OCI-LY3 (cell line): ENCODE data around the gene EVA1A.

Experiments used
- H2AFZ ChIP-seq: fragments of 200-600, 300-600 bp; shearing (Covaris generic); 2 replicates; pipeline ENCODE4 v1.6.0; 2014; ENCODE audit warnings: antibody characterized with exemption, low read depth, low read length
- H3K27ac ChIP-seq: fragments of 200-600, 300-600 bp; sonication (generic); 2 replicates; pipeline ENCODE4 v1.5.1; 2014; ENCODE audit warnings: mild to moderate bottlenecking, low read length, moderate library complexity, mixed read lengths
- H3K27me3 ChIP-seq: fragments of 200-600, 300-600 bp; sonication (generic); 2 replicates; pipeline ENCODE4 v1.6.1; 2014; ENCODE audit warnings: low read depth, low read length, mixed read lengths
- H3K36me3 ChIP-seq: fragments of 200-600, 300-600 bp; sonication (generic); replicated peaks from 2 replicates; pipeline ENCODE3; 2014; ENCODE audit warnings: low read depth, low read length, mixed read lengths
- H3K4me1 ChIP-seq: fragments of 300-600, 200-600 bp; sonication (generic); 2 replicates; pipeline ENCODE4 v1.6.1; 2014; ENCODE audit warnings: low read length, mixed read lengths
- H3K4me2 ChIP-seq: fragments of 200-600, 300-600 bp; sonication (generic); 2 replicates; pipeline ENCODE4 v1.6.1; 2014; ENCODE audit warnings: low read length, mixed read lengths
- H3K4me3 ChIP-seq: fragments of 300-600, 200-600 bp; sonication (generic); 2 replicates; pipeline ENCODE4 v1.5.1; 2014; ENCODE audit warnings: antibody characterized with exemption, mild to moderate bottlenecking, low read length, moderate library complexity
- H3K79me2 ChIP-seq: fragments of 300-600, 200-600 bp; shearing (Covaris generic); 2 replicates; pipeline ENCODE4 v1.6.1; 2014; ENCODE audit warnings: mild to moderate bottlenecking, low read length, mixed read lengths
- H3K9ac ChIP-seq: fragments of 300-600, 200-600 bp; shearing (Covaris generic); 2 replicates; pipeline ENCODE4 v1.6.0; 2014; ENCODE audit warnings: mild to moderate bottlenecking, low read length, moderate library complexity
- H3K9me3 ChIP-seq: fragments of 200-600, 300-600 bp; shearing (Covaris generic); 2 replicates; pipeline ENCODE4 v1.6.1; 2014; ENCODE audit warnings: low read length, mixed read lengths; ENCODE audit not compliant: insufficient read depth
- H4K20me1 ChIP-seq: fragments of 200-600, 300-600 bp; sonication (generic); 2 replicates; pipeline ENCODE4 v1.6.1; 2016; ENCODE audit warnings: low read length, mixed read lengths; ENCODE audit not compliant: insufficient read depth
- EZH2phosphoT487 ChIP-seq: fragments of 200-600 bp; shearing (Covaris generic); IDR thresholded peaks from 2 replicates; pipeline ENCODE4 v1.6.1; 2018; ENCODE audit warnings: antibody characterized with exemption, mixed run types, low read depth
- TF ChIP-seq, protein P1 (sequence below): fragments of 200-600, 300-600 bp; sonication (generic); IDR thresholded peaks from 2 replicates; pipeline ENCODE4 v1.5.1; 2014; ENCODE audit warnings: antibody characterized with exemption, low read length, low read depth

EVA1A gene

DNA sequence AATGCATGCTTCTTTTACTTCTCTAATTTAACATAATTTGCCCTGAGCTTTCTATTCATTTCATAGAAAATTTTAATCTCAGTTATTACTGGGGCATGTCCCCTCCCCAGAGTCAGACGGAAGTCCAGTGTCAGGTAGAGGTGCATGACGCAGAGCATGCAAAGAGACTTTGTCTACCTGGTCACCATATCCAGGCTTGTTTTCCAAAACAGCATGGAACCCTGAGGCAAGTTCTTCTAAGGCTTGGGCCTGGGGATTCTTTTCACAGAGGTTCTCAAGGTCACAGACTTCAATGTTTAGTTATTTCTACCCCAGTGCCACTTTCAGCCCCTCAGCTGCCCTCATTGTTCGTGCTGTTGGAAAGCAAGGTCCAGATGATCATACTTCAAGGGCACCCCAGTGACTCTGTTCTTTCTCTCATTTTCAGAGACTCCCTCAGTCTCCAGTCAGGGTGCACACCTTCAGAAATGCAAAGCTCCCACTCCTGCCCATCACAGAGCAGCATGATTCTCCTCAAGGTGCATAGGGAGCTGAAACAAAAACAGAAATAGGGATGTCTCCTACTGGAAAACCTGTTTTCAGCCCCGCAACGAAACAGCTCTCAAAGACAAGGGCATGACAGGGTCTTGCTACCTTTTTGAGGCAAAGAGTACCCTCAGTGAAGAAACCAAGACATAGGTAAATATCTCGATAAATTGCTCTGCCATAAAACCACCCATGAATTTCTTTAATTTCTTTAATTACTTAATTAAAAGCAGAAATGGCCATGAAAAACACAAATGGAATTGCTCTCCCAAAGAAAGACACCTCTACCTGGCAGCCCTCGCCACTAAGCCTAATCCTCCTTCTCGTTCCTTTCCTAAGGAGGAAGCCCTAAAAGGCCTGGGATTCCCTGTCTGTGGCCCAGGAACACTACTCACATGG is 9.5 kb upstream of the EVA1A start:
- H2AFZ ChIP-seq: no peak overlapping the region
- H4K20me1 ChIP-seq: no peaks in the 10 kb centered on the region
- no peak overlapping the region for H3K4me2 ChIP-seq
- H3K9ac ChIP-seq: no peak overlapping the region
- no peak overlapping the region for H3K27ac ChIP-seq
- no peak overlapping the region for H3K4me3 ChIP-seq
- H3K36me3 ChIP-seq: no peaks in the 10 kb centered on the region
- peaks cover 8% of the 10 kb centered on the region; the same call in 1 of the 2 replicates for H3K27me3 ChIP-seq
- TF ChIP-seq, protein P1, sequence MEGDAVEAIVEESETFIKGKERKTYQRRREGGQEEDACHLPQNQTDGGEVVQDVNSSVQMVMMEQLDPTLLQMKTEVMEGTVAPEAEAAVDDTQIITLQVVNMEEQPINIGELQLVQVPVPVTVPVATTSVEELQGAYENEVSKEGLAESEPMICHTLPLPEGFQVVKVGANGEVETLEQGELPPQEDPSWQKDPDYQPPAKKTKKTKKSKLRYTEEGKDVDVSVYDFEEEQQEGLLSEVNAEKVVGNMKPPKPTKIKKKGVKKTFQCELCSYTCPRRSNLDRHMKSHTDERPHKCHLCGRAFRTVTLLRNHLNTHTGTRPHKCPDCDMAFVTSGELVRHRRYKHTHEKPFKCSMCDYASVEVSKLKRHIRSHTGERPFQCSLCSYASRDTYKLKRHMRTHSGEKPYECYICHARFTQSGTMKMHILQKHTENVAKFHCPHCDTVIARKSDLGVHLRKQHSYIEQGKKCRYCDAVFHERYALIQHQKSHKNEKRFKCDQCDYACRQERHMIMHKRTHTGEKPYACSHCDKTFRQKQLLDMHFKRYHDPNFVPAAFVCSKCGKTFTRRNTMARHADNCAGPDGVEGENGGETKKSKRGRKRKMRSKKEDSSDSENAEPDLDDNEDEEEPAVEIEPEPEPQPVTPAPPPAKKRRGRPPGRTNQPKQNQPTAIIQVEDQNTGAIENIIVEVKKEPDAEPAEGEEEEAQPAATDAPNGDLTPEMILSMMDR: no peak
- no peak for TF ChIP-seq EZH2phosphoT487
- no peaks in the 10 kb centered on the region for H3K9me3 ChIP-seq
- no peaks in the 10 kb centered on the region for H3K4me1 ChIP-seq
- no peaks in the 10 kb centered on the region for H3K79me2 ChIP-seq

- peaks cover 11% of the 10 kb centered on the region; the same call in 1 of the 2 replicates for H3K27me3 ChIP-seq
- no peak for TF ChIP-seq EZH2phosphoT487
- TF ChIP-seq, protein P1: no peak
These were observed 8.8 kb upstream of the EVA1A start for GRCh38 chr2:75569546-75569945.

GRCh38 chr2:75568174-75568573 is 7.4 kb upstream of the EVA1A start:
- H3K4me2 ChIP-seq: no peak overlapping the region
- TF ChIP-seq EZH2phosphoT487: no peak
- TF ChIP-seq, protein P1: no peak
- H3K27ac ChIP-seq: no peak overlapping the region
- H3K4me3 ChIP-seq: no peak overlapping the region
- no peak overlapping the region for H2AFZ ChIP-seq
- no peaks in the 10 kb centered on the region for H4K20me1 ChIP-seq
- no peaks in the 10 kb centered on the region for H3K79me2 ChIP-seq
- H3K36me3 ChIP-seq: no peaks in the 10 kb centered on the region
- H3K9me3 ChIP-seq: no peaks in the 10 kb centered on the region
- peaks cover 11% of the 10 kb centered on the region; the same call in 1 of the 2 replicates for H3K27me3 ChIP-seq
- H3K4me1 ChIP-seq: no peaks in the 10 kb centered on the region
- H3K9ac ChIP-seq: no peak overlapping the region

More at GRCh38 chr2:75569546-75569945, 8.8 kb upstream of the EVA1A start:
- Histone ChIP-seq H3K9me3 (no peaks in the 10 kb centered on the region), H2AFZ (no peak overlapping the region), H3K36me3 (no peaks in the 10 kb centered on the region), H3K4me1 (no peaks in the 10 kb centered on the region), H3K27ac (no peak overlapping the region), H3K9ac (no peak overlapping the region), H3K4me2 (no peak overlapping the region), H3K79me2 (no peaks in the 10 kb centered on the region), H3K4me3 (no peak overlapping the region), H4K20me1 (no peaks in the 10 kb centered on the region)

DNA sequence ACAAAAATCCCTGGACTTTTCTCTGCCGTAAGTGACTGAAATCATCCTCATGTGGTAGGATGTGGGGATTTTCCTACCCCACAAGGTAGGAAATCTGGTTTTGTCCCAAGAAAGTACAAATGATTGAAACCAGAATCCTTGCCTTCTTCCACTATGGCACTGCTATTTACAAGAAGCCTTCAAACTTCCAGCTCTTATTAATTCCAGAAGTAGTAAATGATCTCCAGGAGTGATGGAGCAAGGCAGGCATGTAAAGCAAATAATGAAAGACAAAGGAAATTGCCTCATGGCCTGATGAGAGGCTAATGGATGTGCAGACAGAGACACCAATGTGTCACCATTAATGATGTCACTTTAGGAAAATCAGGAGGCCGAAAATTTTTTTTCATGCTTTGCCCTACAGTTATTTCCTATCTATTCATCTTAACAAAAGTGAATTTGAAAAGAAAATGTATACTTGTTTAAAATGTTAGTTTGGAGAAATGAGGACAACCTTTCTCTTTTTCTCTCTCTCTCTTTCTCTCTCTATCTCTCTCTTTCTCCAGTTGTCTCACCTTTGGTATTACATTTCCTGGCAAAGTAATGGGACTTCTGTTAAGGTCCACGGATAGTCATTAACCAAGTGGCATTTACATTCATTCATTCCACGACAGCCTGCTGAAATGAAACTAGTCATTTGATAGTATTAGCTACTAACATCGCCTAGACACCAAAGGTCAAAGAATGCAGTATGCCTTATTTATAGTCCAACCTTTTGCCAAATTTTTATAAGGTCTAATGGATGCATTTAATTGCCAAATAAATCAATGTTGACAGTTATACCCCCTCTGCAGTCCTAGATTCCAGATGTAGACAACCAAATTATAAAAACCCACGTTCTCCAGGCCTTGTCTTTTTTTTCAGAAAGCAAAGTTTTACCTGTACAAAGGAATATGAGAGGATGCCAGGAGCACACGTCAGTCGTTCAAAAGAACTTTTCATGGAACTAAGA is 5.0 kb upstream of the EVA1A start:
- Histone ChIP-seq H3K27ac (no peak overlapping the region), H3K9ac (no peak overlapping the region), H3K4me2 (no peak overlapping the region), H3K9me3 (no peaks in the 10 kb centered on the region), H3K79me2 (no peaks in the 10 kb centered on the region), H3K4me1 (no peaks in the 10 kb centered on the region), H3K36me3 (no peaks in the 10 kb centered on the region), H4K20me1 (no peaks in the 10 kb centered on the region), H3K27me3 (peaks cover 11% of the 10 kb centered on the region; the same call in 1 of the 2 replicates), H3K4me3 (no peak overlapping the region), H2AFZ (no peak overlapping the region)
- TF ChIP-seq EZH2phosphoT487: no peak
- TF ChIP-seq, protein P1: no peak
